HS-27A (cell line): Measurements from ENCODE around the gene AGPAT1.
"Not testable (repeated sequence)": the region's sequence is repeated elsewhere in the genome, so short reads cannot be mapped to it uniquely, and the experiment has no call there.

ENCODE experiments used
- DNase-seq: peaks from one replicate; pipeline ENCODE4 v3.0.0-alpha.2; 2012; ENCODE audit warnings: low read depth, missing footprints

Gene AGPAT1

GRCh38 chr6:32198866-32199265 is 23.0 kb upstream of the AGPAT1 start:
- DNase-seq: no peak

- no peak for DNase-seq
Observed at GRCh38 chr6:32198345-32198696, 22.4 kb upstream of the AGPAT1 start.

- DNase-seq: no peak
Observed at GRCh38 chr6:32196682-32197616, 21.1 kb upstream of the AGPAT1 start.

- DNase-seq: no peak
Observed at GRCh38 chr6:32195902-32196681, 20.2 kb upstream of the AGPAT1 start.

- peak; percentile 99 for DNase-seq
Observed at GRCh38 chr6:32195652-32195901, 19.7 kb upstream of the AGPAT1 start.

- DNase-seq: no peak
Observed at GRCh38 chr6:32194825-32195651, 19.2 kb upstream of the AGPAT1 start.

GRCh38 chr6:32194388-32194787 is 18.5 kb upstream of the AGPAT1 start:
- no peak for DNase-seq

GRCh38 chr6:32193096-32193495 is 17.2 kb upstream of the AGPAT1 start:
- not testable (repeated sequence) for DNase-seq

GRCh38 chr6:32192608-32193039 is 16.7 kb upstream of the AGPAT1 start, which contains the start of gene GPSM3:
GPSM3 (minus strand) TSS chr6:32192643; CDS start chr6:32192513, 130 bp downstream.
- DNase-seq: no peak

- no peak for DNase-seq
Observed at GRCh38 chr6:32191696-32192607, 16.1 kb upstream of the AGPAT1 start.

GRCh38 chr6:32190911-32191677 is 15.2 kb upstream of the AGPAT1 start:
- no peak for DNase-seq

- peak; percentile 75 for DNase-seq
Observed at GRCh38 chr6:32190054-32190851, 14.4 kb upstream of the AGPAT1 start, which contains the start of gene PBX2. PBX2 (minus strand) TSS chr6:32190202; CDS start chr6:32189915, 287 bp downstream.

GRCh38 chr6:32189742-32190053 is 13.8 kb upstream of the AGPAT1 start:
- no peak for DNase-seq

- DNase-seq: no peak
Observed at GRCh38 chr6:32189069-32189741, 13.3 kb upstream of the AGPAT1 start.

GRCh38 chr6:32188381-32189068 is 12.6 kb upstream of the AGPAT1 start:
- no peak for DNase-seq

- DNase-seq: not testable (repeated sequence)
Observed at GRCh38 chr6:32187725-32188380, 12.0 kb upstream of the AGPAT1 start.

GRCh38 chr6:32187009-32187709 is 11.3 kb upstream of the AGPAT1 start:
- no peak for DNase-seq
